ENCODE data around the gene PARG. TPM values are rescaled to one million over a fixed set of nuclear protein-coding genes. Genes with fewer than 3 reads are reported as not detected.

The PARG gene
- total RNA-seq, 1 experiment from 2014 or later, result 69.7 TPM

DNA sequence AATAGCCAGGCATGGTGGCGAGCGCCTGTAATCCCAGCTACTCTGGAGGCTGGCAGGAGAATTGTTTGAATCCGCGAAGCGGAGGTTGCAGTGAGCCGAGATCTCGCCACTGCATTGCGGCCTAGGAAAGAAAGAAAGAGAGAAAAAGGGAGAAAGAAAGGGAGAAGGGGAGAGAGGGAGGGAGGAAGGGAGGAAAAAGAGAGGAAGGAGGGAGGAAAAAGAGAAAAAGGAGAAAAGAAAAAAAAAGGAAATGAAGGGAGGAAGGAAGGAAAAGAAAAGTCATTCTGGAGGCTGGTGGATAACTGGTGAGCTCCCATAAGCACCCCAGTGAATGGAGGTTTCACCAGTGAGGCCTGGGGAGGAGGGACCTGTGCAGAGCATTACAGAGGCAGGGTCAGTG, 172.1 kb downstream of the PARG start:
- BruUV-seq (replicated peaks), result no TSS peak
- ChIA-PET POLR2A (no interaction called here), CTCF (interaction anchor here (0.7 kb wide), 1 partner anchor 172 kb away, joined by 5 read pairs; no protein-coding TSS in a partner anchor)
- no peak overlapping the region for H3K4me3 ChIP-seq (ENCODE audit: low read depth, low read length)
- peaks cover 4% of the 10 kb centered on the region; the same call in 1 of the 2 replicates for H3K9me3 ChIP-seq
- no peak overlapping the region for H3K27ac Mint-ChIP-seq (ENCODE audit: unreplicated experiment)
- H3K4me1 ChIP-seq, result no peaks in the 10 kb centered on the region
- TF ChIP-seq, protein P1, sequence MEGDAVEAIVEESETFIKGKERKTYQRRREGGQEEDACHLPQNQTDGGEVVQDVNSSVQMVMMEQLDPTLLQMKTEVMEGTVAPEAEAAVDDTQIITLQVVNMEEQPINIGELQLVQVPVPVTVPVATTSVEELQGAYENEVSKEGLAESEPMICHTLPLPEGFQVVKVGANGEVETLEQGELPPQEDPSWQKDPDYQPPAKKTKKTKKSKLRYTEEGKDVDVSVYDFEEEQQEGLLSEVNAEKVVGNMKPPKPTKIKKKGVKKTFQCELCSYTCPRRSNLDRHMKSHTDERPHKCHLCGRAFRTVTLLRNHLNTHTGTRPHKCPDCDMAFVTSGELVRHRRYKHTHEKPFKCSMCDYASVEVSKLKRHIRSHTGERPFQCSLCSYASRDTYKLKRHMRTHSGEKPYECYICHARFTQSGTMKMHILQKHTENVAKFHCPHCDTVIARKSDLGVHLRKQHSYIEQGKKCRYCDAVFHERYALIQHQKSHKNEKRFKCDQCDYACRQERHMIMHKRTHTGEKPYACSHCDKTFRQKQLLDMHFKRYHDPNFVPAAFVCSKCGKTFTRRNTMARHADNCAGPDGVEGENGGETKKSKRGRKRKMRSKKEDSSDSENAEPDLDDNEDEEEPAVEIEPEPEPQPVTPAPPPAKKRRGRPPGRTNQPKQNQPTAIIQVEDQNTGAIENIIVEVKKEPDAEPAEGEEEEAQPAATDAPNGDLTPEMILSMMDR (IDR thresholded peaks at IDR 0.05; ENCODE audit: insufficient read depth in 1 of 2, low read depth in 1 of 2, low read length in 1 of 2, severe bottlenecking in 1 of 2, unreplicated experiment in 1 of 2), result no peak
- peaks cover 12% of the 10 kb centered on the region for H3K9me3 Mint-ChIP-seq (ENCODE audit: unreplicated experiment)
- no peak for DNase-seq
- peaks cover 10% of the 10 kb centered on the region for H3K27me3 Mint-ChIP-seq (ENCODE audit: insufficient read depth, unreplicated experiment)
- H3K4me3 Mint-ChIP-seq (ENCODE audit: unreplicated experiment), result no peak overlapping the region
- H3K36me3 ChIP-seq (ENCODE audit: control insufficient read depth, insufficient read depth, low read length), result no peaks in the 10 kb centered on the region
- intact Hi-C loops (cut with micrococcal nuclease; ENCODE audit: unreplicated experiment), result no loop called here
- H3K4me1 Mint-ChIP-seq (ENCODE audit: low read depth, unreplicated experiment), result no peaks in the 10 kb centered on the region
- no peaks in the 10 kb centered on the region for H3K36me3 Mint-ChIP-seq (ENCODE audit: insufficient read depth, unreplicated experiment)
- no peaks in the 10 kb centered on the region for H3K27me3 ChIP-seq (replicated peaks; ENCODE audit: control insufficient read depth, insufficient read depth, low read length)

DNA sequence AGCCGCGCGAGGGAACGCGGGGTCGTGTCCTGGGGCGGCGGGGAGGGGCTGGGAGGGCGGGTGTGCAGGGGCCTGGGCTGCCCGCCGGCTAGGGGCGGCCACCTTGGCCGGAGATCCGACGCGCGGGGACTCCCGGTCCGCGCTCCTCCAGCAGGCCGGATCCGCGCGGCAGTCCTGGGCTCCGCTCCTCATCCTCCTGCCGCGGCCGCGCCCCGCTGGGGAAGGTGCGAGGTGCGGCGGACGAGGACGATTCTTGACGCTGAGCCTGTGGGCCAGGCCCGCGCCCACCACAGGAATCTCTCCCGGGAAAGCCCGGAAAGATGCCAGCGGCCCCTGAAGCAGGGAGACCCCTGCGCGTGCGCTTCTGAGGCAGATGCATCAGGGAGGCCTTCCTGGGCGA, 173.1 kb downstream of the PARG start:
- Mint-ChIP-seq H3K36me3 (ENCODE audit: insufficient read depth, unreplicated experiment) (no peaks in the 10 kb centered on the region), H3K9me3 (ENCODE audit: unreplicated experiment) (peaks cover 12% of the 10 kb centered on the region), H3K27ac (ENCODE audit: unreplicated experiment) (no peak overlapping the region), H3K4me1 (ENCODE audit: low read depth, unreplicated experiment) (no peaks in the 10 kb centered on the region), H3K4me3 (ENCODE audit: unreplicated experiment) (no peak overlapping the region), H3K27me3 (ENCODE audit: insufficient read depth, unreplicated experiment) (peaks cover 11% of the 10 kb centered on the region)
- Histone ChIP-seq H3K36me3 (ENCODE audit: control insufficient read depth, insufficient read depth, low read length) (no peaks in the 10 kb centered on the region), H3K4me1 (no peaks in the 10 kb centered on the region), H3K4me3 (ENCODE audit: low read depth, low read length) (no peak overlapping the region), H3K9me3 (peaks cover 4% of the 10 kb centered on the region; the same call in 1 of the 2 replicates), H3K27me3 (replicated peaks; ENCODE audit: control insufficient read depth, insufficient read depth, low read length) (no peaks in the 10 kb centered on the region)
- POLR2A ChIA-PET, result no interaction called here
- no peak for DNase-seq
- CTCF ChIA-PET, result no interaction called here
- TF ChIP-seq, protein P1 (IDR thresholded peaks at IDR 0.05; ENCODE audit: insufficient read depth in 1 of 2, low read depth in 1 of 2, low read length in 1 of 2, severe bottlenecking in 1 of 2, unreplicated experiment in 1 of 2), result no peak
- no TSS peak for BruUV-seq (replicated peaks)
- intact Hi-C loops (cut with micrococcal nuclease; ENCODE audit: unreplicated experiment), result no loop called here

DNA sequence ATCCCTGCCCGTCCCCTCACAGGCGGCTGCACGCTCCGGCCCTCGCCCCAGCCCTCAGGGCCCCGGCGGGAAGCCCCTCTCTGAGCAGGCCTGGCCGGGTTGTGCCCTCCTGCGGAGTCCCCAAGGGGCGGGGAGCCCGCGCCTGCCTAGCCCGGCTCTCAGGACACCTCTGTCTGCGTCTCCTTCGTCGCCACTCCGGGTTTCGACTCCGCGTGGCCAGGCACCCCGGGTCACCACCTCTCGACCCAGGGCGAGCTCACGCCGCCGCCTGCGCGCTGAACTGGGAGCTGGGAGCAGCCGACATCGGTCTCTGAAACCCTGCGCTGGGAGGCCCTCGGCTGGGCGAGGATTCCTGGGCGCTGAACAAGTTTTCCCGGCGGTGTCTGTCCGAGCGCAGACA, 173.5 kb downstream of the PARG start:
- Mint-ChIP-seq H3K4me3 (ENCODE audit: unreplicated experiment) (no peak overlapping the region), H3K9me3 (ENCODE audit: unreplicated experiment) (peaks cover 12% of the 10 kb centered on the region), H3K27ac (ENCODE audit: unreplicated experiment) (no peak overlapping the region), H3K36me3 (ENCODE audit: insufficient read depth, unreplicated experiment) (no peaks in the 10 kb centered on the region), H3K27me3 (ENCODE audit: insufficient read depth, unreplicated experiment) (peaks cover 11% of the 10 kb centered on the region), H3K4me1 (ENCODE audit: low read depth, unreplicated experiment) (no peaks in the 10 kb centered on the region)
- DNase-seq, result no peak
- no TSS peak for BruUV-seq (replicated peaks)
- Histone ChIP-seq H3K9me3 (peaks cover 4% of the 10 kb centered on the region; the same call in 1 of the 2 replicates), H3K36me3 (ENCODE audit: control insufficient read depth, insufficient read depth, low read length) (no peaks in the 10 kb centered on the region), H3K4me1 (no peaks in the 10 kb centered on the region), H3K4me3 (ENCODE audit: low read depth, low read length) (no peak overlapping the region), H3K27me3 (replicated peaks; ENCODE audit: control insufficient read depth, insufficient read depth, low read length) (no peaks in the 10 kb centered on the region)
- TF ChIP-seq, protein P1 (IDR thresholded peaks at IDR 0.05; ENCODE audit: insufficient read depth in 1 of 2, low read depth in 1 of 2, low read length in 1 of 2, severe bottlenecking in 1 of 2, unreplicated experiment in 1 of 2), result no peak
- ChIA-PET POLR2A (no interaction called here), CTCF (no interaction called here)
- intact Hi-C loops (cut with micrococcal nuclease; ENCODE audit: unreplicated experiment), result no loop called here

Other genes starting within 250 kb of the PARG start
- gene OGDHL, start 179.7 kb downstream of the PARG start, total RNA-seq (2022), result 21.4 and 23.9 TPM in 2 replicates
- 37.0 and 39.3 TPM in 2 replicates for gene TIMM23B, start within 50 bp of the PARG start, total RNA-seq (2022)
- gene AGAP6, start 46.4 kb upstream of the PARG start, total RNA-seq (2022), result 26.0 and 27.9 TPM in 2 replicates
- gene WASHC2A, start 125.9 kb upstream of the PARG start, total RNA-seq (2022), result 73.1 and 76.1 TPM in 2 replicates

All from Caco-2 (cell line).